Adrenal gland (tissue), 5 donors: Measurements from ENCODE around the gene ZDBF2.

ENCODE experiments used
- POLR2A ChIP-seq, 2 donors: fragments of 450-650 bp; IDR thresholded peaks; one replicate each; pipeline ENCODE4 v1.6.1; 2017; ENCODE audit warnings: antibody characterized with exemption in 2 of 2, mild to moderate bottlenecking in 2 of 2, moderate library complexity in 1 of 2
- TF ChIP-seq, protein P1 (sequence below), 6 experiments: fragments of 450-650 bp in 4 of 6; fragments of 200-600 bp in 2 of 6; sonication (generic) in 1 of 6; IDR thresholded peaks; 1 replicate in 5 of 6; 2 replicates in 1 of 6; pipeline versions ENCODE4 v1.5.1 to v1.8.0; 2016 to 2021; ENCODE audit warnings: antibody characterized with exemption in 6 of 6, mild to moderate bottlenecking in 2 of 6, moderate library complexity in 1 of 6
- donor health status: DM: no; HTN: no; CAD: no.

DNA sequence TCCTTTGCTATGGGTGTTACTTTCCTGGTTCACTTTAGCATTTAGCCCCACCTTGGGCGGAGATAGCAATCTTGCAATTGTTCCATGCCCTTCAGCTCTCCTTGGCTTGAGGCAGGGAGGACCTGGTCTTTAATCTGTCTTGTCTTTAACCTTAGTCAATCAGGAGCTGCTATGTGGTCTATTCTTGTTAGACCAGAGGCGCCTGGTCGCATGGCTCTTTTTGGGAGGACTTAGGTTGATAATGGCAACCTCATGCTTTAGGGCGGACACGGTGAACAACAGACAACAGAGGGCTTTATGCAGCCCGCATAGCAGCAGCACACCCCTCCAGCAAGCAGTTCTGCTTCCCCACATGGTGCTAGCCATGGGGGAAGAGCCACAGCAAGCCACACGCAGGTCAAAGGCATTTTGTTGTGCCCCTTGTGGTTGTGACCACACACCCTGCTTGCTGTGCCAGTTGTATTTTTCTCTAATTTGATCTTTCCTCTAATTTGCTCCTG, 17.7 kb upstream of the ZDBF2 start:
- TF ChIP-seq, protein P1, sequence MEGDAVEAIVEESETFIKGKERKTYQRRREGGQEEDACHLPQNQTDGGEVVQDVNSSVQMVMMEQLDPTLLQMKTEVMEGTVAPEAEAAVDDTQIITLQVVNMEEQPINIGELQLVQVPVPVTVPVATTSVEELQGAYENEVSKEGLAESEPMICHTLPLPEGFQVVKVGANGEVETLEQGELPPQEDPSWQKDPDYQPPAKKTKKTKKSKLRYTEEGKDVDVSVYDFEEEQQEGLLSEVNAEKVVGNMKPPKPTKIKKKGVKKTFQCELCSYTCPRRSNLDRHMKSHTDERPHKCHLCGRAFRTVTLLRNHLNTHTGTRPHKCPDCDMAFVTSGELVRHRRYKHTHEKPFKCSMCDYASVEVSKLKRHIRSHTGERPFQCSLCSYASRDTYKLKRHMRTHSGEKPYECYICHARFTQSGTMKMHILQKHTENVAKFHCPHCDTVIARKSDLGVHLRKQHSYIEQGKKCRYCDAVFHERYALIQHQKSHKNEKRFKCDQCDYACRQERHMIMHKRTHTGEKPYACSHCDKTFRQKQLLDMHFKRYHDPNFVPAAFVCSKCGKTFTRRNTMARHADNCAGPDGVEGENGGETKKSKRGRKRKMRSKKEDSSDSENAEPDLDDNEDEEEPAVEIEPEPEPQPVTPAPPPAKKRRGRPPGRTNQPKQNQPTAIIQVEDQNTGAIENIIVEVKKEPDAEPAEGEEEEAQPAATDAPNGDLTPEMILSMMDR (IDR thresholded peaks at IDR 0.05) = no peak
- TF ChIP-seq POLR2A (IDR thresholded peaks at IDR 0.05) = no peak
